Heart left ventricle (tissue), 13 donors: ENCODE results near the gene TRIM46.

Experiments used
- POLR2A ChIP-seq, 2 donors: fragments of 450-650 bp; IDR thresholded peaks; one replicate each; pipeline ENCODE4 v1.6.1; 2017; ENCODE audit warnings: antibody characterized with exemption in 2 of 2, mild to moderate bottlenecking in 2 of 2, moderate library complexity in 2 of 2
- TF ChIP-seq, protein P1 (sequence below), 12 donors: fragments of 200-600 bp; sonication (generic) in 4 of 12; IDR thresholded peaks; one replicate each; pipeline versions ENCODE4 v1.5.0 to v1.8.0; 2018 to 2022; ENCODE audit warnings: antibody characterized with exemption in 12 of 12, mild to moderate bottlenecking in 5 of 12
- donor health status: ischemic (EF 13 %, LVEDD 7.1; RV severe dilation, severe dysfunction).
- donor health status: DM: no; HTN: yes; CAD: no.
- donor health status: DM: no; HTN: no; CAD: no.
- donor health status: ischemic (EF 25% LVEDD 6.9; RV normal size, moderate dysfunction).
- donor health status: ischemic (EF 25% LVEDD 5.7; RV mildly dilated, moderate dysfunction).
- donor health status: ischemic (EF 35%, LVEDD 5.7; RV mildly dilated, moderate dysfunction).
- donor health status: nonischemic (EF 11% LVEDD 7.7; RV severe dilation, severe dysfunction).
- donor health status: DM: yes; HTN: yes; CAD: no.
- donor health status: PGD.
- donor health status: ischemic (EF 29% LVEDD 5.4; RV normal size, mild dysfunction).
- donor health status: nonischemic (EF 23%, LVEDD 6.1; RV moderate dilation, normal function).

GRCh38 chr1:155131285-155131684 lies 42.4 kb upstream of the TRIM46 start:
- TF ChIP-seq, protein P1, sequence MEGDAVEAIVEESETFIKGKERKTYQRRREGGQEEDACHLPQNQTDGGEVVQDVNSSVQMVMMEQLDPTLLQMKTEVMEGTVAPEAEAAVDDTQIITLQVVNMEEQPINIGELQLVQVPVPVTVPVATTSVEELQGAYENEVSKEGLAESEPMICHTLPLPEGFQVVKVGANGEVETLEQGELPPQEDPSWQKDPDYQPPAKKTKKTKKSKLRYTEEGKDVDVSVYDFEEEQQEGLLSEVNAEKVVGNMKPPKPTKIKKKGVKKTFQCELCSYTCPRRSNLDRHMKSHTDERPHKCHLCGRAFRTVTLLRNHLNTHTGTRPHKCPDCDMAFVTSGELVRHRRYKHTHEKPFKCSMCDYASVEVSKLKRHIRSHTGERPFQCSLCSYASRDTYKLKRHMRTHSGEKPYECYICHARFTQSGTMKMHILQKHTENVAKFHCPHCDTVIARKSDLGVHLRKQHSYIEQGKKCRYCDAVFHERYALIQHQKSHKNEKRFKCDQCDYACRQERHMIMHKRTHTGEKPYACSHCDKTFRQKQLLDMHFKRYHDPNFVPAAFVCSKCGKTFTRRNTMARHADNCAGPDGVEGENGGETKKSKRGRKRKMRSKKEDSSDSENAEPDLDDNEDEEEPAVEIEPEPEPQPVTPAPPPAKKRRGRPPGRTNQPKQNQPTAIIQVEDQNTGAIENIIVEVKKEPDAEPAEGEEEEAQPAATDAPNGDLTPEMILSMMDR (IDR thresholded peaks at IDR 0.05) = no peak
- TF ChIP-seq POLR2A (IDR thresholded peaks at IDR 0.05) = no peak
